HEK293T (cell line): ENCODE results near the gene MUC3A.
"Not testable (repeated sequence)": the region's sequence is repeated elsewhere in the genome, so short reads cannot be mapped to it uniquely, and the experiment has no call there.

Source experiments
- CTCF ChIA-PET: fragments of 350-600 bp; formaldehyde crosslinking; extraction: SDS; loops from one replicate; lab custom pipeline; 2021; ENCODE audit warnings: antibody characterized with exemption, inconsistent platforms; lab: Yijun Ruan, JAX
- POLR2A ChIA-PET: fragments of 350-600 bp; formaldehyde crosslinking; extraction: SDS; loops from one replicate; lab custom pipeline; 2020; ENCODE audit warnings: antibody characterized with exemption, inconsistent platforms; lab: Yijun Ruan, JAX
- DNase-seq: peaks from one replicate; pipeline ENCODE4 v3.0.0; 2012; ENCODE audit warnings: mixed read lengths; ENCODE audit errors: extremely low spot score
- ARNT ChIP-seq: fragments of 450-650 bp; IDR thresholded peaks from 2 replicates; pipeline ENCODE4 v1.6.1; 2017; ENCODE audit warnings: mild to moderate bottlenecking
- BHLHE40 ChIP-seq: fragments of 450-650 bp; IDR thresholded peaks from 2 replicates; pipeline ENCODE4 v1.6.1; 2016; ENCODE audit warnings: mild to moderate bottlenecking, moderate library complexity, borderline replicate concordance
- CTBP1 ChIP-seq: fragments of 450-650 bp; IDR thresholded peaks from 2 replicates; pipeline ENCODE4 v1.6.1; 2016; ENCODE audit warnings: borderline replicate concordance
- ELF4 ChIP-seq: fragments of 450-650 bp; IDR thresholded peaks from 2 replicates; pipeline ENCODE4 v1.6.1; 2017; ENCODE audit warnings: antibody characterized with exemption
- FOXA1 ChIP-seq: fragments of 450-650 bp; IDR thresholded peaks from 2 replicates; pipeline ENCODE4 v1.6.1; 2016; ENCODE audit warnings: mild to moderate bottlenecking
- FOXK2 ChIP-seq: fragments of 450-650 bp; IDR thresholded peaks from 2 replicates; pipeline ENCODE4 v1.6.1; 2016; ENCODE audit warnings: mild to moderate bottlenecking
- FOXM1 ChIP-seq: fragments of 450-650 bp; IDR thresholded peaks from 2 replicates; pipeline ENCODE4 v1.6.1; 2017; ENCODE audit warnings: mild to moderate bottlenecking, borderline replicate concordance
- HDGF ChIP-seq: fragments of 450-650 bp; IDR thresholded peaks from 2 replicates; pipeline ENCODE4 v1.6.1; 2017; ENCODE audit warnings: antibody characterized with exemption, borderline replicate concordance
- L3MBTL2 ChIP-seq: fragments of 450-650 bp; conservative IDR thresholded peaks from 2 replicates; pipeline ENCODE4 v1.6.1; 2016; ENCODE audit warnings: mild to moderate bottlenecking
- LEF1 ChIP-seq: fragments of 450-650 bp; IDR thresholded peaks from 2 replicates; pipeline ENCODE4 v1.6.1; 2017; ENCODE audit warnings: mild to moderate bottlenecking, borderline replicate concordance
- NFRKB ChIP-seq: fragments of 450-650 bp; IDR thresholded peaks from 2 replicates; pipeline ENCODE4 v1.6.1; 2016; ENCODE audit warnings: mild to moderate bottlenecking, moderate library complexity
- PKNOX1 ChIP-seq: fragments of 450-650 bp; IDR thresholded peaks from 2 replicates; pipeline ENCODE4 v1.6.1; 2016
- SP1 ChIP-seq: fragments of 450-650 bp; IDR thresholded peaks from 2 replicates; pipeline ENCODE4 v1.6.1; 2017
- SUZ12 ChIP-seq: fragments of 450-650 bp; IDR thresholded peaks from 2 replicates; pipeline ENCODE4 v1.6.1; 2016; ENCODE audit warnings: mild to moderate bottlenecking
- TARDBP ChIP-seq: fragments of 450-650 bp; IDR thresholded peaks from 2 replicates; pipeline ENCODE4 v1.6.1; 2016
- ZNF384 ChIP-seq: fragments of 450-650 bp; IDR thresholded peaks from 2 replicates; pipeline ENCODE4 v1.6.1; 2016

The MUC3A gene

GRCh38 chr7:100991631-100992030, 42.3 kb downstream of the MUC3A start:
- CTCF ChIA-PET: no interaction called here

DNA sequence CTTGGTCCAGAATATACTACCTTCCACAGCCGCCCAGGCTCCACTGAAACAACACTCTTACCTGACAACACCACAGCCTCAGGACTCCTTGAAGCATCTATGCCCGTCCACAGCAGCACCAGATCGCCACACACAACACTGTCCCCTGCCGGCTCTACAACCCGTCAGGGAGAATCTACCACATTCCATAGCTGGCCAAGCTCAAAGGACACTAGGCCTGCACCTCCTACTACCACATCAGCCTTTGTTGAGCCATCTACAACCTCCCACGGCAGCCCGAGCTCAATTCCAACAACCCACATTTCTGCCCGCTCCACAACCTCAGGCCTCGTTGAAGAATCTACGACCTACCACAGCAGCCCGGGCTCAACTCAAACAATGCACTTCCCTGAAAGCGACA, 42.9 kb downstream of the MUC3A start:
- DNase-seq, POLR2A ChIA-PET, CTCF ChIA-PET: not testable (repeated sequence)

More at GRCh38 chr7:100991631-100992030, 42.3 kb downstream of the MUC3A start:
- TF ChIP-seq ZNF384 (no peak), ARNT (no peak), HDGF (no peak), SUZ12 (no peak), ELF4 (no peak), LEF1 (no peak), BHLHE40 (no peak)
- POLR2A ChIA-PET: no interaction called here
- no peak for DNase-seq

DNA sequence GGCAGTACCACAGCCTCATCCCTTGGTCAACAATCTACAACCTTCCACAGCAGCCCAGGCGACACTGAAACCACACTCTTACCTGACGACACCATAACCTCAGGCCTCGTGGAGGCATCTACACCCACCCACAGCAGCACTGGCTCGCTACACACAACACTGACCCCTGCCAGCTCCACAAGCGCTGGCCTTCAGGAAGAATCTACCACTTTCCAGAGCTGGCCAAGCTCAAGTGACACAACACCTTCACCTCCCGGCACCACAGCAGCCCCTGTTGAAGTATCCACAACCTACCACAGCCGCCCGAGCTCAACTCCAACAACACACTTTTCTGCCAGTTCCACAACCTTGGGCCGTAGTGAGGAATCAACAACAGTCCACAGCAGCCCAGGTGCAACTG, 45.3 kb downstream of the MUC3A start:
- CTCF ChIA-PET, DNase-seq, POLR2A ChIA-PET: not testable (repeated sequence)

DNA sequence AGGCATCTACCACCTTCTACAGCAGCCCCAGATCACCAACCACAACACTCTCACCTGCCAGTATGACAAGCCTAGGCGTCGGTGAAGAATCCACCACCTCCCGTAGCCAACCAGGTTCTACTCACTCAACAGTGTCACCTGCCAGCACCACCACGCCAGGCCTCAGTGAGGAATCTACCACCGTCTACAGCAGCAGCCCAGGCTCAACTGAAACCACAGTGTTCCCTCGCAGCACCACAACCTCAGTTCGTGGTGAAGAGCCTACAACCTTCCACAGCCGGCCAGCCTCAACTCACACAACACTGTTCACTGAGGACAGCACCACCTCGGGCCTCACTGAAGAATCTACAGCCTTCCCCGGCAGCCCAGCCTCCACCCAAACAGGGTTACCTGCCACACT, 49.2 kb downstream of the MUC3A start:
- CTCF ChIA-PET, DNase-seq, POLR2A ChIA-PET: not testable (repeated sequence)

- DNase-seq, POLR2A ChIA-PET, CTCF ChIA-PET: not testable (repeated sequence)
Measured at GRCh38 chr7:100999334-100999733, 50.0 kb downstream of the MUC3A start.

GRCh38 chr7:101000025-101000424, 50.7 kb downstream of the MUC3A start:
- POLR2A ChIA-PET, DNase-seq, CTCF ChIA-PET: not testable (repeated sequence)

DNA sequence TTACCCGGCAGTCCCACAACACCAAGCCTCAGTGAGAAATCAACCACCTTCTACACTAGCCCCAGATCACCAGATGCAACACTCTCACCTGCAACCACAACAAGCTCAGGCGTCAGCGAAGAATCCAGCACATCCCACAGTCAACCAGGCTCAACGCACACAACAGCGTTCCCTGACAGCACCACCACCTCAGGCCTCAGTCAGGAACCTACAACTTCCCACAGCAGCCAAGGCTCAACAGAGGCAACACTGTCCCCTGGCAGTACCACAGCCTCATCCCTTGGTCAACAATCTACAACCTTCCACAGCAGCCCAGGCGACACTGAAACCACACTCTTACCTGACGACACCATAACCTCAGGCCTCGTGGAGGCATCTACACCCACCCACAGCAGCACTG, 53.0 kb downstream of the MUC3A start:
- CTCF ChIA-PET, DNase-seq, POLR2A ChIA-PET: not testable (repeated sequence)

DNA sequence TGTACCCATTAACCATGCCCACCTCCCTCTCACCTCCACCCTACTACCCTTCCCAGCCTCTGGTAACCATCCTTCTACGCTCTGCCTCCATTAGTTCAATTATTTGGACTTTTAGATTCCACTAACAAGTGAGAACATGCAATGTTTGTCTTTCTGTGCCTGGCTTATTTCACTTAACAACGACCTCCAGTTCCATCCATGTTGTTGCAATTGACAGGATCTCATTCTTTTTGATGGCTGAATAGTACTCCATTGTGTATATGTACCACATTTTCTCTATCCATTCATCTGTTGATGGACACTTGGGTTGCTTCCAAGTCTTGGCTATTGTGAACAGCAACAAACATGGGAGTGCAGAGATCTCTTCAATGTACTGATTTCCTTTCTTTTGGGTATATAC, 58.0 kb downstream of the MUC3A start:
- CTCF ChIA-PET, POLR2A ChIA-PET, DNase-seq: not testable (repeated sequence)

GRCh38 chr7:101009629-101010028, 60.3 kb downstream of the MUC3A start:
- no peak for TF ChIP-seq TARDBP
- TF ChIP-seq ELF4: no peak
- TF ChIP-seq PKNOX1: no peak
- TF ChIP-seq ZNF384: no peak
- no peak for TF ChIP-seq HDGF
- no peak for TF ChIP-seq SP1
- TF ChIP-seq ARNT: no peak
- TF ChIP-seq CTBP1: no peak
- TF ChIP-seq NFRKB: no peak
- no peak for TF ChIP-seq LEF1
- no peak for TF ChIP-seq BHLHE40
- ChIA-PET POLR2A (no interaction called here), CTCF (no interaction called here)
- DNase-seq: no peak

DNA sequence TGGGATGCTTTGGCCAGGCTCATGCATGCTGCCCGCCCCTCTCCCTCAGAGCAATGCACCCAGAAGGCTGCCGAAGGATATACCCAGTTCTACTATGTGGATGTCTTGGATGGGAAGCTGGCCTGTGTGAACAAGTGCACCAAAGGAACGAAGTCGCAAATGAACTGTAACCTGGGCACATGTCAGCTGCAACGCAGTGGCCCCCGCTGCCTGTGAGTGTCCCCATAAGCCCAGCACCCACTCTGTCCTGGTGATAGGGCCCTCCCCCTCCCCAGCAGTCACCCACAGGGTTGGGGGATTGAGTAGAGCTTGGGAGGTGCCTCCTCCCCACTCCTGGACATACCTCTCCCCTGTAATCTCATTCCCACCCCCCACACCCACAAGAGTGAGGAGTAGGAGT, 63.6 kb downstream of the MUC3A start:
- ChIA-PET POLR2A (no interaction called here), CTCF (no interaction called here)
- DNase-seq: no peak
- TF ChIP-seq NFRKB (no peak), ELF4 (no peak), BHLHE40 (no peak), ZNF384 (no peak), L3MBTL2 (no peak), FOXK2 (no peak), SP1 (no peak), SUZ12 (no peak), CTBP1 (no peak), FOXM1 (no peak), ARNT (no peak), HDGF (no peak), LEF1 (no peak), TARDBP (no peak), PKNOX1 (no peak), FOXA1 (no peak)
